Glomerular endothelial cell (primary cell): ENCODE measurements around the gene HOXB3. TPM values are rescaled to one million over a fixed set of nuclear protein-coding genes. Genes with fewer than 3 reads are reported as not detected.

ENCODE experiments used
- DNase-seq: peaks from one replicate; pipeline ENCODE4 v3.0.0-alpha.2; 2011; ENCODE audit warnings: low read depth, low spot score; ENCODE audit errors: extremely low read depth
- total RNA-seq: library from RNA; depleted of rRNA; stranded (reverse); fragments of >200 nt; gene quantifications from 2 replicates; pipeline ENCODE4 v1.2.3, GENCODE V29; 2015

The HOXB3 gene
- total RNA-seq, 1 donor from 2014 or later: 48.0 TPM

DNA sequence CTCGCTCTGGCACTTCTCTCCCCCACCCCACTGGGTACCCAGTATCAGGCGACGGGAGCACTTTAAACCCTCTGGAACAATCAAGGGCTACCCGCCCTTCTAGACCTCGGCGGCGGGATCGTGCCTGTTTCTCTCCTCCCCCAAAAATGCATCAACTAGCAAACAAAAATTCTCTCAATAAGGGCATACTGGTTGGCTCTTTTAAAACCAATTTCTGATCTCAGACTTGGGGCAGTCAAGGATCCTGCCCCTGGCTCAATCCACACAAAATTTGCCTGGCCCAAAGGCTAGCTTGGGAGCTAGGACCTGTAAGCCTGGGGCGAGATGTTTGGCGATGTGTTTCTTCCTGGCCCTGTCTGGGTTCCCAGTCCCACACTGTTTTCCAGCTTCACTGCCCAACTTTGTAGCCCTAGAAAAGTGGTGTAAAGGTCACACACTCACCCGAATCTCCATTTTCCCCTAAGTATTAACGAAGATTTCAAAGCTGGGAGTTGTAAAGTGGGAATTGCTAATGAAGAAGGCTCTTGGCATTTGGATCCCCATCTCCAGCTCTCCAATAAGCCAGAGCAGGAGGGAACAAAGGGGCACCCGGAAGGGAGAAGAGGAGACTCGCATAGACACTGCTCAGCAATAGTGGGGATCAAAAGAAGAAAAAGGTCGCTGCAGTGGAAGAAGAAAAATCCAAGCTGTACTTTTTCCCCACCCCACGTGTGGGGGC is 30.8 kb downstream of the HOXB3 start:
- DNase-seq: no peak

DNA sequence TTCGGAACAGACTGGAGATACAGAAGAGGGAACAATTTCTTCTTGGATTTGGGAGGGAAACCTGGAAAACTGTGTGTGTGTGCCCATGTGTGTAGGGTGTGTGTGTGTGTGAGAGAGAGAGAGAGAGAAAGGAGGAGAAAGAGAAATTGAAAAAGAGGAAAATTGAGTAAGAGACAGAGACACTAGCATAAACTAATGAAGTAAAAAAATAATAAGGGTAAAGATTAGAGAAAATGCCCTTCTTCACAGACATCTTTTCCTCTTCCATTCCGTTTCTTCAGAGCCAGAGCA is 31.3 kb downstream of the HOXB3 start:
- DNase-seq: no peak

DNA sequence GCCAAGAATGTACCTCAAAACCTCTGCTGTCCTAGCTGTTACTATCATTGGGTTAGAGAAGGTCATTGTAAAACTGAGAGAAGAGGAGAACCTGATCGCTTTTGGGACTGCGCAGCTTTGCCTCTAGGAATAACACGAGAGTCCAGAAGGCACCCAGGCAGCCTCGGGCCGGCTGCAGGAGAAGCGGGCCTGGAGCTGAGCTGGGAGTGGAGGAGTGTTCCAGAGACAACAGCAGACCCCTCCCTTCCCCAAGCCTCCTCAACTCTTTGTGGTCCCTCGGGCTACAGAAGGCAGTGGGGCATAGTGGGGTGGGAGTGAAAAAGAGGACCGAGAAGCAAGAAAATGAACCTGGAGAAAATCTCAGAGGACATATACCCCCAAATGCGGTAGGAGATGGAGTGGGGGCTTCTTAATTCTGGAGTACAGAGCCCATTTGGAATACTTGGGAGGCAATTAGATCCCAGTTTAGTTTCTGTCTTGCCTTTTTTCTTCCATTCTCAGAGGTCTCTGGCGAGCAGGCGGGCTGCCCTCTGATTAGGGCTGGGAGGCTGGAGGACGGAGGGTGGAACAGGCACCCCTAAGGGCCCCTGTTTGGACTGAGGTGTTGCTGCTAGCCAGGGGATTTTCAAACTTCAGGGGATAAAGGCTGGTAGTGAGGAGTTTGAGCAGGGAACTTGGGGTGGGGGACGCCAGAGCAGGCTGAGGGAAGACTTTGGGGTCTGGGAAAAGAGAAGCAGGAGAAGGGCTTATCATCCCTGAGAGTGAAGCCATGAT is 31.8 kb downstream of the HOXB3 start:
- no peak for DNase-seq

DNA sequence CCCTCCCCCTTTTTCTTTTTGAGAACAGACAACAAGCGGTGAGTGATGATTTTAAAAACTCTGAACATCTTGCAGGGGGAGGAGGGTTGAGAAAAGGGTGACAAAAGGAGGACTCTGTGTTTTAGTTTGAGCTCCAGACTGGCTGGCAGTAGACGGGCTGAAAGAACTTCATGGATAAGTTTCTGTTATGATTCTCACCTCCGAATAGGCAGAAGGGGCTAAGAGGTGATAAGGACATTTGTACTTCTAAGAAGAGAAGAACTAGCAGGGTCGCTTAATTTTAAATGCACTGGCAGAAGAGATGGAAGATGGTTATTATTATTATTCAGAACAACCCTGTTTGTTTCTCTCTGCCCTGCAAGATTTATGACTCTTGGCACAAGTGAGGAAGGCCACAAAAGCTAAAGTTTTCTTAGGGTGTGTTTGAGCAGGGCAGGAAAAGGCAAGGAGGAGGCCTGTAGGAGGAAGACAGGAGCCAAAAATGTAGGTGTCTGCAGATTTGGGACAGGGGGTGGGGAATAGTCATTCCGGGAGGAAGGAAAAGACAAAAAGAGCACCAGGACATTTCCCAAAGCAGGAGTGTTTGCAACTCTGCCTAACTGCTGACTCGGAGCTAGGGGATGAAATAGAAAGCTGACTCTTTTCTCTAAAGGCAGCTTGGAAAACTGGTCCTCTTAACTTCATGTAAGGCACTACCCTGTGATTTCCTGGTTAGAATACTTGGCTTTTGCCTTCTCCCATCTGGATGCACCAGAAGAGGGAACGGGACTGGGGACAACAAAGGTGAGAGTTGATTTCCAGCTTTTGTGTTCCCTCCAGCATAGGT is 33.3 kb downstream of the HOXB3 start:
- DNase-seq: no peak

DNA sequence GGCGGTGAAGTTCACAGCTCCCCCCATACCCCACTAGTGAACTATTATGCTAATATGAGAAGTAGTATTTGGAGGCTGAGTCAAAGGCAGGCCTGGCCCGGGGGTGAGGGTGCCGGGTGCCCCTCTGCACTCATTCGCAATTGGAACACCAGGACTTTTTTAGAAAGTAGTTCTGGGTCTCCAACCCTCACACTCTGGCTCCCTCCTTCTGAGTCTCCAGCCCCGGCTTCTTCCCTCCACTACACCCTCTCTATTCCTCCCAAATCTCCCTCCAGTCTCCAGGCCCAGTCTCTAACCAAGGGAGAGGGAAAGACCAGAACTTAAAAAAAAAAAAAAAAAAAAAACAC is 33.8 kb downstream of the HOXB3 start:
- no peak for DNase-seq

DNA sequence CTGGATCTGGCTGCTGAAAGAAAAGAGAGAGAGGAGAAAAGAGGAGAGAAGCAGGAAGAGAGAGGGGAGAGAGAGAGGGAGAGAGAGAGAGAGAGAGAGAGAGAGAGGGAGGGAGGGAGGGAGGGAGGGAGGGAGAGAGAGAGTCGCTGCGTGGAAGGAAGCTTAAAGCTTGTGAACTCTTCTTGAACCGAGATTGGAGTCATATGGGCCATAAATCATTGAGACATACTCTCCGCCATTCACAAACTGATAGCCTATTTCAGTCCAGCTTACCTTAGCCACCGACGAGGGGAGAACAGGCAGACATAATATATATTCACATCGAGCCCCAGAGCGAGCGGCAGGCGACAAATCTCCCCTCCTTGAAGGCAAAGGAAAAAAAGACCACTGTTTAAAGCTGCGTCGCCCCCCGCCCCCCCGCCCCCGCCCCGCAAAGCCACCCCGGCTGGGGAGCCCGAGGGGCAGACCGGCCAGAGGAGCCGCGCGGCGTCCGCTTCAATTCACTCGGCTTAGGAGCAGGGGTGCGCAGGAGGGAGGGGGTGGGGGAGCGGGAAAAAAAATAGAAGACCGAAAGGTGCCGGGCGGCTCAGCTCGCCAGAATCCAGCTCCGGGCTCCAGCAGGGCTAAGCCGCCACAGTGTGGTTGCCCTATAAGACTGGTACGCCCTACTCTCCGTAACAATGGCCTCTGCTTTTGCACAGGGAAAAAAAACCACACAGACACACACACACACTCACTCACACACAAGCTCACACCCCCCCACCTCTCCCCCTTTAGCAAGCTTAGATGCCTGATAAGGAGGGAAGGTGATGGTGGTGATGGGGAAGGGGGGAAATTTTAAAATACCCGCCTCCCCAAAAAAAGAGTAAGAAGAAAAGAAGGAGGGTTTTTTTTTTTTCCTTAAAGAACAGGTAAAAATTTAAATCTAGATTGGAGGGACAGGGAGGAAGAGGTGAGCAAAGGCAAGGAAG is 34.5 kb downstream of the HOXB3 start:
- no peak for DNase-seq

DNA sequence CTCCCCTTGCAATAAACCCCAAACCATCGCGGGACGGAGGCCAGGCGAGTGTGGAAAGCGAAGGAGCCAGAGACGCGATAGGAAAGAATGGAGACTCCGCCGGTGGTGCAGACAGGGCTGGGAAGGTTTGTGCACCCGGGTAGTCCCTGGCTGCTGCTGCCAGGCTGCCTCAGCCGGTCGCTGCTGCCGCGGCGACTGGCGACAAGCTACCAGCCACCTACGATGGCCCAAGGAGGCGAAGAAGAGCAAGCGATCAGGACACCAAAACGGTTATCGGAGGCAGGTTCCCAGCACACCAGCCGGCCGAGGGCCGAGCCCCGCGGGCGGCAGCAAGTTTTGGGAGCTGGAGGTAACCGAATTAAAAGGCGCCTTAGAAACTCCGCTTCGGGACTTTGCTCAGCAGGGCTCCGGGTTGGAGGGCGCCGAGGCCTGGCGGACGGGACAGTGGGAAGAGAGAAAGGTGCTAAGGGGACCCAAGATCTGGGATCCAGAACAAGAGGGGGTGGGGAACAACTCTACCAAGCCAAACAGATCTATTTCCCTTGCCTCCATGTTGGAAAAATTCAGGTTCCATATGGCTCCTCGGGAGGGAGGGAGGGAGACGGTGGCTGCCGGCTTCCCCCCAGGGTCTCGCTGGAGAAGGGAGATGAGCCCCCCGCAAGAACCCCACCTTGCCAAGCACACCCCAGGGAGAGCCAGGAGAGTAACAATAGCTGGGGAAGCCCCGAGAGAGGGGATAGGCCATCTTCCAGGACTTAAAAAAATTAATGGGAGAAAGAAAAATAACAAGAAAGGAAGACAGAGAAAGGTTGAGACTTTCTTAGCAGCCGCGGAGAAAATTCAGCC is 35.4 kb downstream of the HOXB3 start:
- no peak for DNase-seq

DNA sequence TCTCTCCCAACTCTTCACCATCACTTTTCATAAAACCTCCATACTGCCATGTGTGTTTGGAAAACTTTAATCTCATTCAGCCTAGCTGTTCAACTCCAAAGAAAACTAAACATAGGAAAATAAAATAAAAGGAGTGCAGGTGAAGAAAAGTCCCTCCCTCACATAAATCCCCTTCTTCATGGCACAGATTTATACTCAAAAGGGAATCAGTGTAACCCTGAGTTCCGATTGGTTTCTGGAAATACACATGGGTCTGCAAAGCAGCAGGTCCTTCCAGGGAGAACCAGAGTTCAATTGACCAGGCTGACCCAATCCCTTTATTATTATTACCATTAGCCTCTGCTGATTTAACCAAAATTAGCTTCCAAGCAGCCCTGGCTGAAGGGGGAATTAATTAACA is 36.2 kb downstream of the HOXB3 start:
- DNase-seq: no peak

DNA sequence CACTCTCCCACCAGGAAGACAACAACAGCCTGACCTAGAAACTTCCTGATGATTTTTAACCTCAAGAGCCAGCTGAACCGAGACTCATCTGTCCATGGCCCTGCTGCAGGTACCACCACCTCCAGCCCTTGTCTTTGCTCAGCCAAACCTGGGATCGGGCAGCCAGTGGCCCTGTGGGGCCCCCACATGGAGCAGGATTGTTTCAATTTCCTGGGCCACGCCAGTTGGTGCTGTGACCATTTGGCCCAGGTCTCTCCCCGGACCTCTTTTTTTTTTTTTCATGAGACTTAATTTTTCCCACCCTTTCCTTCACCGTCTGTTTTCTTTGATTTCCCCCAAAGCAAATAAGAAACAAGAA is 36.9 kb downstream of the HOXB3 start:
- DNase-seq: no peak

DNA sequence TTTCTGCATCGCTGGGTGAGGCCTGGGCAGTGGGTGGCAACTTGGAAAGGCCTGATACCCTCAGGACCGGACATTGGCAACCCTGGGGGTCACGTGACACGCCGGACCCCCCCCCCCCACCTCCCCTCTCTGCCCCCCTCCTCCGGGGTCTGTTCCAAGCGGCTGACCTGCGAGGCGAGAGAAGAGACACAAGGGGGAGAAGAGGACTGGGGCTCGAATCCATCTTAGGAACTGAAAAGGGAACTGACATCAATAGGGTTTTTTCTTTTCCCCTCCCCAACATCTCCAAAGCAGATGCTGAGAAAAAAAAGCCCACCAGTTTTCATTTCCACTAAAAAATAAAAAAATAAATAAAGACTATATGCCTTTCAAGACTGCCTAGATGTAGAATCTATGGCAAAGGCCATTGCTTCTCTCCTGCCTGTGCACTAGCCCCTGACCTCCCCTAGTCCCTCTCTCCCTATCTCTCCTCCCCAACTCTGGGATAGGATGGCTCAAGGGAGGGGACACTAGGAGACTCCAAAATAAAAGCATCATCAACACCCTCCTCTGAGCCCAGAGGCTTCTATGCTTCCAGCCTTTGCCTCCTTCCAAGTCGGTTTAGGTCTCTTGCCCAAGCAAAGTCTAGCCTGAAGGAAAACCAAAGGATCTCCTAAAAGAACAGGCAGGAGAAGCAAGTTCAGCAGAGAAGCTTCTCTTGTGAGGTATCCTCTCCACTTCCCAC is 37.4 kb downstream of the HOXB3 start:
- no peak for DNase-seq

DNA sequence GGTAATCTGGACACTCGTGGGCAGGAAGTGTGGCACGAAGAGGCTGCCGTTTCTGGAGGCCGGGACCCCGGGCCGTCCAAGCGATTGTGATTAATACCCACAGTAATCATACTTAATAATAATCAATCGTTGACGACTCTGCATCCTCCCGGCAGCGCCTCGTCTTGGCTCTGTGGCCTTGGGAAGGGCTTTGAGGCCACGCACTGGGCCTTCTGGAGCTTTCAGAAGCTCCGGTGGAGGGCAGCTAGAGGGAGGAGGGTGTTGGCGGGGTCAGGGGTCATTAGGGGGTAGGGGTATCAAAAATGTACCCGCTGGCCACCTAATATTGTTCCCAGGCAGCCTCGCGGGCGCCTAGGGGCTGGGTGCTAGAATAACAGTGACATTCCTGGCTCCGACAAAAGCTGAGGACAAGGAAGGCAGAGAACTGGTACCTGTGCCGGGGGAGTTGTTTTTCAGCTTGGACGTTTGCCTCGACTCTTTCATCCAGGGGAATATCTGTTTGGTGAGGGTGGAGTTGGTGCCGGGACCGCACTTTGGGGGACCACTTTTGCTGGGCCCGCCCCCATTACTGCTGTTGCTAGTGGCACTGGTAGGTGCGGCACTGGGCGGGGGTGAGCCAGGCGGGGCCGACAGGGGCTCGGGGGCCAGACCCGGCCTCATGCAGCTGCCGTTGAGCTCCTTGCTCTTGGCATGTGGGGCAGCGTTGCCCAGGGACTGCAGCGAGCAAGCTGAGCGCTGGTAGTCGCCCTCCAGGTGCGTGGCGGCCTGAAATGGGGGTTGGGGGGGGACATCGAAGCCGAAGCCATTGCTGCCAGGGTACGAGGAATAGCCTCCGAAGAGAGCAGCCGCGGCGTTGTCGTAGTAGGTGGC is 38.2 kb downstream of the HOXB3 start:
- DNase-seq: no peak

DNA sequence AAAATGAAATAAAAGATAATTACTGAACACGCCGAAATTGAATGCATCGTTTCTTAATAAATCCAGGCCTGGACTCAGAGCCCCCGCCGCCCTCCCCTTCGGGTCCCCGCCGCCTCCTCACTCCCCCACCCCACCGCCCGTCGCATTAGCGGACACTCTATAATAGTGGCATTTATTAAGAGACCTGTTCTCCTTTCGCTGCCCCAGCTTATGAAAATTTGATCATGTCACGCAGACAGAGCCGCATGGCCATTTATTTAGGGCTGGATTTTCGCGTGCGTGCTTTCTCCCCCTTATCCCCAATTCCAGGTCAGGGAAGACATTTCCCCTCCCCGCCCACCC is 38.9 kb downstream of the HOXB3 start:
- DNase-seq: no peak

DNA sequence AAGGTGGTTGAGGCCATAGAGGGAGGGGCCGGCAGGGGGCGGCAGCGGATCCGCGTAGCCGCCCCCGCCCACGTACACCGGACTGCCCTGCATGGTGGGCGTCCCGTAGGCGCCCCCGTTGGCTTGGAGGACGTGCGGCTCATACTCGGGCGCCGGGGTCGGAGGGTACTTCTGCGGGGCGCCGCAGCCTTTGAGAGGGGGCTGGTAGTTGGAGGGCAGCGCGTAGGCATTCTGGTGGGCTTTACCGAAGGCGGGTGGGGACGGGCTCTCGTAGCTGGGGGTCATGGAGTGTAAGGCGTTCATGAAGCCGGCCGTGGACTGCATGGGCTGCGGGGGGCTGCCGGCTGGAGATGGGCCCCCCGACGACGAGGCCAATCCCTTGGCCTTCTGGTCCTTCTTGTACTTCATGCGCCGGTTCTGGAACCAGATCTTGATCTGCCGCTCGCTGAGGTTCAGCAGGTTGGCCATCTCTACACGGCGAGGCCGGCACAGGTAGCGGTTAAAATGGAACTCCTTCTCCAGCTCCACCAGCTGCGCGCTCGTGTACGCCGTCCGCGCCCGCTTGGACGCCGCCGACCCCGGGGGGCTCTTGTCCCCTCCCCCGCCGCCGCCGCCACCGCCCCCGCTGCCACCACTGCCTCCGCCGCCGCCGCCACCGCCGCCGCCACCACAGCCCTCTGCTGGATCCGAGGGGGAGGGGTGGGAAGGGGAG is 39.4 kb downstream of the HOXB3 start:
- DNase-seq: no peak

DNA sequence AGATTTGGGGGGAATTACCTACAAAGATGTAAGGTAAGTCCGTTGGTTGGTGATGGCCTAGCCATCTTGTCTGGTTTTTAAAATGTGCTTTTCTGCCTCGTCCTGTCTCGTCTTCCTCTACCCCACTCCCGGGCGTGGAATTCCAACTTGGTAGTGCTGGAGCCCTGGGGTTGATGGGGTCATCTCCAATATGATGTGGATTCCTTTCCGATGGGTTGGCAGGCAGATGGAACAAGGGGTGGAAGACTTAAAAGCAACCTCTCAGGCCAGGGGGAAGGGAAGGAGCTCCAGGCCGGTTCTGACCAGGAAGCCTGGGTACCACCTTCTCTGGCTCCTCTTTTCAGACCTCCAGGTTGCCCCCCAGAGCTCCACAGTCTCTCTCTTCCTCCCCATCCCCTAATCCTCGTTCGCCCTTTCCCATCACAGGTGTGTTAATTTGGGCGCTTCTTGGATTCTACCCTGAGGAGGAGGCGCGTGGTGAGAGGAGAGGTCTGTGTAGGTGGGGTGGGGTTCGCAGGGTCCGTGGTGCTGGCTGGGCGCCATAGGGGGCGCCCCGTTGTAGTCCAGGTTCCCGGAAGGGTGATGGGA is 40.0 kb downstream of the HOXB3 start:
- no peak for DNase-seq

DNA sequence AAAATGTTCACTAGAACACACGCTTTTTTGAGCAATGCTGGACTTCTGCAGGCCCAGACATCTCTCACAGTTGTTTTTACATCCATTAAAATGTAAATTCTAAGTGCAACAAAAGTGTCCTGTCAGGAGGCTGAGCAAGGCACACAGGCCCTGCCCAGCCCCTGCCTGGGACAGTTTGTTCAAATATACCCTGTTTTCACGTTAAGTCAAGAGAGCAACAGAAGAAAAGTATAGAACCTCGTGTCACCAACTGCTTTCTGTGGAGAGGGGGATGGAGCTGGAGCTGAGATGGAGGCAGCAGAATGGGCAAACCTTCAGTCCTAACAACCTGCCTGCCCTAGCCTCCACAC is 40.8 kb downstream of the HOXB3 start:
- DNase-seq: no peak

DNA sequence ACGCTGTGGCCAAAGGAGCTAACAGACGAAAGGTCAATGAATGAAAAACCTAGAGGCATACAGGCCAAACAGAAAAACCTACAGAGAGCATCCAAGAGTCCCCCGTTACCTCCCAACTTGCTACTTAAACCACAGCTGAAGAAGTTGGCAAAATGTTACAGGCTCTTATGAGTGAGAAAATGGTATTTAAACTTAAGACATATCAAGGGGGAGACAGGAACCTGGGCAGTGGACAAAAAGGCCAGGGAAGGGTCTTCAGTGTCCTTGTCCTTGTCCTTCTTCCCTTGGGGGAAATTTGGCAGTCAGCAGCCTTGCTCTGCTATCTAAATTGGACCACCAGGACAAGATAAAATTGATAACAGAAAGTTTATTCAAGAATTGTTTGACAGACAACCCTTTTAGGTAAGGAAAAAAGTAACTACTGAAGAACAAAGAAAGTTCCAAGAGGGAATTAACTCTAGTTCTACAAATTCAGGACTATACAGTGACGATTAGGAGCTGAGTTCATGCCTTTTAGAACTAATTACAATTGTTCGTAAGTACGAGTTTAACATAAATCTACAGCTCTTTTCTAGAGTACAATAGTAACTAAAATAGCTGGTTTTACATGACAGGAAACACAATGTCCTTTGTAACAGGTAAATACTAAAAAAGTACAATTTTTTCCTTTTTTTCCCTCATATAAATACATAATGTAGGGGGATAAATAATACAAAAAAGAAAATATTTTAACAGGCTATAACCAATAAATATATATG is 41.3 kb downstream of the HOXB3 start:
- no peak for DNase-seq
